HCT116 (cell line): ENCODE measurements around the gene PUSL1. TPM values are rescaled to one million over a fixed set of nuclear protein-coding genes. Genes with fewer than 3 reads are reported as not detected.

Source experiments
- ATAC-seq: fragments of 200-7000 bp; cut with Tn5 transposase; 2 replicates; pipeline ENCODE4 v1.9.1; 2020; ENCODE audit warnings: mild to moderate bottlenecking, moderate library complexity
- BruUV-seq: library from RNA; stranded (reverse); fragments of 400-500 nt; replicated peaks from 2 replicates; lab custom pipeline; 2021; lab: Mats Ljungman, UMichigan
- CTCF ChIA-PET: fragments of 300-600 bp; sonication (Branson Sonifier 250); formaldehyde crosslinking; loops from one replicate; lab custom pipeline; 2021; ENCODE audit warnings: antibody characterized with exemption; lab: Charles Lee
- POLR2A ChIA-PET: fragments of 300-600, 350-600 bp; sonication (Branson Sonifier 250); formaldehyde crosslinking; loops from one replicate; lab custom pipeline; 2021; ENCODE audit warnings: antibody characterized with exemption; lab: Charles Lee
- RAD21 ChIA-PET, 2 experiments: fragments of 300-600 bp; sonication (Branson Sonifier 250); formaldehyde crosslinking; loops; one replicate each; lab custom pipeline; 2023; ENCODE audit warnings: low total read pairs in 2 of 2; ENCODE audit not compliant: uncharacterized antibody in 2 of 2, unreplicated experiment in 2 of 2, low non-redundant PET in 1 of 2; lab: Charles Lee
- DNase-seq: peaks from one replicate; pipeline ENCODE4 v3.0.0-alpha.2; 2010; ENCODE audit warnings: low read depth, low spot score
- H2AFZ ChIP-seq: fragments of 200-600 bp; shearing (Covaris generic), sonication (generic); 2 replicates; pipeline ENCODE4 v1.6.1; 2017; ENCODE audit warnings: low read depth, mixed run types, mixed read lengths, antibody characterized with exemption, low read length; ENCODE audit not compliant: poor library complexity, severe bottlenecking
- H3K27ac ChIP-seq: 2 replicates; pipeline ENCODE4 v1.5.1; 2012; ENCODE audit warnings: low read depth, low read length
- H3K27me3 ChIP-seq: fragments of 200-600 bp; sonication (generic); 2 replicates; pipeline ENCODE4 v1.6.1; 2016; ENCODE audit warnings: mixed run types, low read length, mixed read lengths; ENCODE audit not compliant: insufficient read depth
- H3K36me3 ChIP-seq, 2 experiments: fragments of 200-500 bp in 1 of 2; fragments of 200-600 bp in 1 of 2; sonication (Bioruptor generic) in 1 of 2; sonication (generic) in 1 of 2; 2 replicates each; pipeline versions ENCODE4 v1.5.1 to v1.6.1; 2014 to 2016; ENCODE audit warnings: low read length in 2 of 2, inconsistent platforms in 1 of 2, mixed read lengths in 1 of 2, mixed run types in 1 of 2; ENCODE audit not compliant: insufficient read depth in 2 of 2, control insufficient read depth in 1 of 2
- H3K4me1 ChIP-seq, 2 experiments: fragments of 200-600 bp in 1 of 2; sonication (generic) in 1 of 2; 2 replicates each; pipeline versions ENCODE4 v1.5.1 to v1.6.1; 2012 to 2017; ENCODE audit warnings: low read length in 2 of 2, inconsistent platforms in 1 of 2, mild to moderate bottlenecking in 1 of 2, mixed read lengths in 1 of 2, mixed run types in 1 of 2, moderate library complexity in 1 of 2; ENCODE audit not compliant: insufficient read depth in 2 of 2, control insufficient read depth in 1 of 2
- H3K4me2 ChIP-seq: fragments of 200-600 bp; sonication (generic); 2 replicates; pipeline ENCODE4 v1.6.1; 2017; ENCODE audit warnings: mixed run types, low read length, mixed read lengths
- H3K4me3 ChIP-seq, 2 experiments: fragments of 200-600 bp in 1 of 2; sonication (generic) in 1 of 2; replicated peaks in 1 of 2; 2 replicates each; pipeline ENCODE4 v1.5.1; 2011 to 2016; ENCODE audit warnings: low read length in 2 of 2, control low read depth in 1 of 2, low read depth in 1 of 2, mild to moderate bottlenecking in 1 of 2, mixed read lengths in 1 of 2, mixed run types in 1 of 2
- H3K79me2 ChIP-seq: fragments of 200-600 bp; sonication (generic); 2 replicates; pipeline ENCODE4 v1.6.1; 2017; ENCODE audit warnings: mild to moderate bottlenecking, mixed run types, low read length, moderate library complexity, mixed read lengths; ENCODE audit not compliant: insufficient read depth
- H3K9ac ChIP-seq: fragments of 200-600 bp; sonication (generic); 2 replicates; pipeline ENCODE4 v1.6.1; 2016; ENCODE audit warnings: low read length, mixed read lengths
- H3K9me2 ChIP-seq: fragments of 200-600 bp; sonication (generic), shearing (Covaris generic); 2 replicates; pipeline ENCODE4 v1.6.1; 2017; ENCODE audit warnings: mixed run types, mild to moderate bottlenecking, moderate library complexity; ENCODE audit not compliant: insufficient read depth
- H3K9me3 ChIP-seq, 2 experiments: fragments of 200-500 bp in 1 of 2; fragments of 200-600 bp in 1 of 2; sonication (Bioruptor generic) in 1 of 2; sonication (generic) in 1 of 2; 2 replicates each; pipeline ENCODE4 v1.6.1; 2014 to 2017; ENCODE audit warnings: low read length in 2 of 2, mixed read lengths in 2 of 2, inconsistent platforms in 1 of 2, low read depth in 1 of 2, mild to moderate bottlenecking in 1 of 2, mixed run types in 1 of 2, moderate library complexity in 1 of 2; ENCODE audit not compliant: control insufficient read depth in 1 of 2, insufficient read depth in 1 of 2
- H4K20me1 ChIP-seq: fragments of 200-600 bp; sonication (generic), shearing (Covaris generic); 2 replicates; pipeline ENCODE4 v1.6.1; 2017; ENCODE audit warnings: mixed run types, mild to moderate bottlenecking, moderate library complexity; ENCODE audit not compliant: insufficient read depth
- CBX3 ChIP-seq: IDR thresholded peaks from 2 replicates; pipeline ENCODE4 v1.6.1; 2012; ENCODE audit warnings: low read depth
- CEBPB ChIP-seq: IDR thresholded peaks from 2 replicates; pipeline ENCODE4 v1.6.1; 2012; ENCODE audit warnings: low read depth
- EGR1 ChIP-seq: IDR thresholded peaks from 2 replicates; pipeline ENCODE4 v1.6.1; 2012; ENCODE audit warnings: low read depth
- ELF1 ChIP-seq: IDR thresholded peaks from 2 replicates; pipeline ENCODE4 v1.6.1; 2012; ENCODE audit warnings: low read depth, borderline replicate concordance
- EZH2phosphoT487 ChIP-seq: fragments of 200-600 bp; IDR thresholded peaks from 2 replicates; pipeline ENCODE4 v1.6.1; 2018; ENCODE audit warnings: antibody characterized with exemption, borderline replicate concordance
- FOSL1 ChIP-seq: IDR thresholded peaks from 2 replicates; pipeline ENCODE4 v1.6.1; 2012; ENCODE audit warnings: low read depth
- JUND ChIP-seq: IDR thresholded peaks from 2 replicates; pipeline ENCODE4 v1.6.1; 2012
- POLR2A ChIP-seq: IDR thresholded peaks from 2 replicates; pipeline ENCODE4 v1.7.0; 2011; ENCODE audit warnings: borderline replicate concordance; ENCODE audit not compliant: insufficient read depth, insufficient read length; ENCODE audit errors: extremely low read depth
- POLR2AphosphoS5 ChIP-seq: IDR thresholded peaks from 2 replicates; pipeline ENCODE4 v1.6.1; 2011; ENCODE audit warnings: mild to moderate bottlenecking, low read depth, low read length, moderate library complexity
- RAD21 ChIP-seq: IDR thresholded peaks from 2 replicates; pipeline ENCODE4 v1.6.1; 2012; ENCODE audit warnings: low read depth, mild to moderate bottlenecking
- SIN3A ChIP-seq: IDR thresholded peaks from 2 replicates; pipeline ENCODE4 v1.6.1; 2012; ENCODE audit warnings: low read depth
- YY1 ChIP-seq: IDR thresholded peaks from 2 replicates; pipeline ENCODE4 v1.6.1; 2011; ENCODE audit warnings: low read length, low read depth, moderate library complexity, mild to moderate bottlenecking; ENCODE audit not compliant: insufficient replicate concordance; ENCODE audit errors: extremely low read depth
- ZFX ChIP-seq: fragments of 450-650 bp; IDR thresholded peaks from 2 replicates; pipeline ENCODE4 v1.6.1; 2017
- ZNF274 ChIP-seq: fragments of 200-500 bp; sonication (Bioruptor generic); IDR thresholded peaks from 2 replicates; pipeline ENCODE4 v1.6.1; 2014; ENCODE audit warnings: mild to moderate bottlenecking, low read depth, low read length, inconsistent platforms
- intact Hi-C: fragments of 100-400 bp; cut with micrococcal nuclease; formaldehyde crosslinking; loops from 2 replicates; pipeline ENCODE4 v1.10.0; 2022
- total RNA-seq: library from RNA; stranded (reverse); gene quantifications from one replicate; pipeline ENCODE4 v1.2.1, GENCODE V29; 2021; ENCODE audit not compliant: unreplicated experiment
- TF ChIP-seq, protein P1 (sequence below): IDR thresholded peaks from 2 replicates; pipeline ENCODE4 v1.6.1; 2011; ENCODE audit warnings: mild to moderate bottlenecking, low read length, moderate library complexity; ENCODE audit not compliant: insufficient replicate concordance; ENCODE audit errors: extremely low read depth
- TF ChIP-seq, protein P2 (sequence below): IDR thresholded peaks from 2 replicates; pipeline ENCODE4 v1.6.1; 2012
- TF ChIP-seq, protein P3 (sequence below): IDR thresholded peaks from 2 replicates; pipeline ENCODE4 v1.6.1; 2012; ENCODE audit warnings: low read depth

PUSL1 gene
- total RNA-seq, 1 experiment from 2014 or later: 47.2 TPM

DNA sequence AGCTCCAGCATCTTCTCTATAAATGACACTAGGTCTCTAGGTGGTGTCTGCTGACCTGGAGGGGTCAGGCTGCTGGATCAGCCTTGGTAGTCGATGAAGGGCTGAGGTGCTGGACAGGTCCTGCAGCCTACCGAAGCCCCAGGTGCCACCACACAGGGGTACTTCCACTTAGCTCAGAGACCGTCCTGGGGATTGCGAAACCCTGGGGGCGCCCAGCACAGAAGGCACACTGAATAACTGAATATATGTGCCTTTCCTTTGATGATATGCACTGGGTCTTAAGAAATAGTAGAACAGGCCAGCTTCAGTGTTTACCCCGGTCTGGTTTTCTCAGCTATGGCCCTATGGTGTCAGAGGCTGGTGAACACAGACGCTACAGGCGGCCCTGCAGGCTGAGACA lies 45.6 kb upstream of the PUSL1 start:
- Histone ChIP-seq H3K27ac (no peak overlapping the region), H3K27me3 (no peaks in the 10 kb centered on the region)
- TF ChIP-seq FOSL1 (no peak), POLR2AphosphoS5 (0 out of 2 replicates have a peak, but pooled peaks have one; percentile 20), EGR1 (no peak)
- TF ChIP-seq, all 23 proteins: peak for 1
- peaks cover 38% of the 10 kb centered on the region for H3K79me2 ChIP-seq
- intact Hi-C loops: no loop called here
- H3K4me3 ChIP-seq: no peak overlapping the region
- DNase-seq (no peak), ATAC-seq (no peak)
- RAD21 ChIA-PET: no interaction called here
- no peaks in the 10 kb centered on the region for H3K9me3 ChIP-seq
- no peaks in the 10 kb centered on the region for H3K9me2 ChIP-seq
- BruUV-seq: no TSS peak
- no peak overlapping the region for H2AFZ ChIP-seq
- H3K36me3 ChIP-seq: peaks cover 21 to 47% of the 10 kb centered on the region in 2 experiments; a peak in 3 of 4 replicates
- H3K4me1 ChIP-seq: peaks cover 0 to 5% of the 10 kb centered on the region in 2 experiments; a peak in 1 of 4 replicates
- CTCF ChIA-PET: no interaction called here
- H3K4me2 ChIP-seq: no peak overlapping the region
- H4K20me1 ChIP-seq: no peaks in the 10 kb centered on the region
- POLR2A ChIA-PET: no interaction called here
- H3K9ac ChIP-seq: no peak overlapping the region

DNA sequence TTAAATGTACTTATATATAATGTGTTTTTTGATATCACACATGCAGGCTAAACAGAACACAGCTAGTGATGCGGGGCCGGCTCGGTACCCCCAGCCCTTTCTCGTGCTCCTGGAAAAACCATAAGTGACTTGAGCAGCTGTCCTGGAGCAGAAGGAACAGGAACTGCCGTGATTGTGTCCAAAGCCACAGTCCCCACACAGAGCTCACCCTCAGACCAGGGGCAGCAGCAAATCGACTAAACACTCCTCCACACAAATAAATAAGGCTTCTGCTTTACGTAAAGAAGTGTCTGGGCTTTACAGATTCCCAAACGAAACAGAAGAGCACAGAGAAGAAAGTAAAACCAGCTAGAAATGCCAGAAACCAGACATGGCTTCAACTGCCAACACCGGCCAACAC lies 44.4 kb upstream of the PUSL1 start:
- Histone ChIP-seq H3K4me1 (peaks cover 0 to 5% of the 10 kb centered on the region in 2 experiments; a peak in 1 of 4 replicates), H3K36me3 (peaks cover 21 to 39% of the 10 kb centered on the region in 2 experiments; a peak in 3 of 4 replicates), H3K4me2 (no peak overlapping the region), H3K79me2 (peaks cover 50% of the 10 kb centered on the region), H3K9me2 (no peaks in the 10 kb centered on the region), H2AFZ (no peak overlapping the region), H3K27ac (no peak overlapping the region), H3K27me3 (no peaks in the 10 kb centered on the region), H3K9me3 (no peaks in the 10 kb centered on the region), H3K4me3 (no peak overlapping the region), H4K20me1 (no peaks in the 10 kb centered on the region), H3K9ac (no peak overlapping the region)
- TF ChIP-seq, protein P1, sequence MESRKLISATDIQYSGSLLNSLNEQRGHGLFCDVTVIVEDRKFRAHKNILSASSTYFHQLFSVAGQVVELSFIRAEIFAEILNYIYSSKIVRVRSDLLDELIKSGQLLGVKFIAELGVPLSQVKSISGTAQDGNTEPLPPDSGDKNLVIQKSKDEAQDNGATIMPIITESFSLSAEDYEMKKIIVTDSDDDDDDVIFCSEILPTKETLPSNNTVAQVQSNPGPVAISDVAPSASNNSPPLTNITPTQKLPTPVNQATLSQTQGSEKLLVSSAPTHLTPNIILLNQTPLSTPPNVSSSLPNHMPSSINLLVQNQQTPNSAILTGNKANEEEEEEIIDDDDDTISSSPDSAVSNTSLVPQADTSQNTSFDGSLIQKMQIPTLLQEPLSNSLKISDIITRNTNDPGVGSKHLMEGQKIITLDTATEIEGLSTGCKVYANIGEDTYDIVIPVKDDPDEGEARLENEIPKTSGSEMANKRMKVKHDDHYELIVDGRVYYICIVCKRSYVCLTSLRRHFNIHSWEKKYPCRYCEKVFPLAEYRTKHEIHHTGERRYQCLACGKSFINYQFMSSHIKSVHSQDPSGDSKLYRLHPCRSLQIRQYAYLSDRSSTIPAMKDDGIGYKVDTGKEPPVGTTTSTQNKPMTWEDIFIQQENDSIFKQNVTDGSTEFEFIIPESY: no peak
- TF ChIP-seq, protein P2, sequence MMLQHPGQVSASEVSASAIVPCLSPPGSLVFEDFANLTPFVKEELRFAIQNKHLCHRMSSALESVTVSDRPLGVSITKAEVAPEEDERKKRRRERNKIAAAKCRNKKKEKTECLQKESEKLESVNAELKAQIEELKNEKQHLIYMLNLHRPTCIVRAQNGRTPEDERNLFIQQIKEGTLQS: no peak
- TF ChIP-seq CEBPB (no peak), CBX3 (no peak), SIN3A (no peak), ZNF274 (no peak), EZH2phosphoT487 (no peak), RAD21 (no peak), YY1 (no peak), JUND (no peak), ZFX (no peak), ELF1 (no peak), POLR2A (no peak)
- TF ChIP-seq, protein P3, sequence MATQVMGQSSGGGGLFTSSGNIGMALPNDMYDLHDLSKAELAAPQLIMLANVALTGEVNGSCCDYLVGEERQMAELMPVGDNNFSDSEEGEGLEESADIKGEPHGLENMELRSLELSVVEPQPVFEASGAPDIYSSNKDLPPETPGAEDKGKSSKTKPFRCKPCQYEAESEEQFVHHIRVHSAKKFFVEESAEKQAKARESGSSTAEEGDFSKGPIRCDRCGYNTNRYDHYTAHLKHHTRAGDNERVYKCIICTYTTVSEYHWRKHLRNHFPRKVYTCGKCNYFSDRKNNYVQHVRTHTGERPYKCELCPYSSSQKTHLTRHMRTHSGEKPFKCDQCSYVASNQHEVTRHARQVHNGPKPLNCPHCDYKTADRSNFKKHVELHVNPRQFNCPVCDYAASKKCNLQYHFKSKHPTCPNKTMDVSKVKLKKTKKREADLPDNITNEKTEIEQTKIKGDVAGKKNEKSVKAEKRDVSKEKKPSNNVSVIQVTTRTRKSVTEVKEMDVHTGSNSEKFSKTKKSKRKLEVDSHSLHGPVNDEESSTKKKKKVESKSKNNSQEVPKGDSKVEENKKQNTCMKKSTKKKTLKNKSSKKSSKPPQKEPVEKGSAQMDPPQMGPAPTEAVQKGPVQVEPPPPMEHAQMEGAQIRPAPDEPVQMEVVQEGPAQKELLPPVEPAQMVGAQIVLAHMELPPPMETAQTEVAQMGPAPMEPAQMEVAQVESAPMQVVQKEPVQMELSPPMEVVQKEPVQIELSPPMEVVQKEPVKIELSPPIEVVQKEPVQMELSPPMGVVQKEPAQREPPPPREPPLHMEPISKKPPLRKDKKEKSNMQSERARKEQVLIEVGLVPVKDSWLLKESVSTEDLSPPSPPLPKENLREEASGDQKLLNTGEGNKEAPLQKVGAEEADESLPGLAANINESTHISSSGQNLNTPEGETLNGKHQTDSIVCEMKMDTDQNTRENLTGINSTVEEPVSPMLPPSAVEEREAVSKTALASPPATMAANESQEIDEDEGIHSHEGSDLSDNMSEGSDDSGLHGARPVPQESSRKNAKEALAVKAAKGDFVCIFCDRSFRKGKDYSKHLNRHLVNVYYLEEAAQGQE: no peak
- no peak for ATAC-seq
- no TSS peak for BruUV-seq
- intact Hi-C loops: no loop called here
- no peak for DNase-seq
- POLR2A ChIA-PET: no interaction called here
- RAD21 ChIA-PET: no interaction called here
- CTCF ChIA-PET: no interaction called here
